DOHH2 (cell line): ENCODE measurements around the gene POC1B.

Experiments
- H3F3A ChIP-seq: fragments of 200-600 bp; sonication (generic), shearing (Covaris generic); 2 replicates; pipeline ENCODE4 v1.6.0; 2016; ENCODE audit warnings: antibody characterized with exemption, mild to moderate bottlenecking; ENCODE audit not compliant: control insufficient read depth, insufficient read depth
- H3K27ac ChIP-seq: fragments of 200-600 bp; sonication (generic); 2 replicates; pipeline ENCODE4 v1.5.1; 2014; ENCODE audit warnings: low read depth, mild to moderate bottlenecking, low read length, moderate library complexity
- H3K27me3 ChIP-seq: fragments of 200-600 bp; sonication (generic); 2 replicates; pipeline ENCODE4 v1.6.1; 2014; ENCODE audit warnings: mild to moderate bottlenecking, low read length, mixed read lengths; ENCODE audit not compliant: control insufficient read depth
- H3K36me3 ChIP-seq: fragments of 200-600 bp; sonication (generic); 2 replicates; pipeline ENCODE4 v1.6.1; 2014; ENCODE audit warnings: mild to moderate bottlenecking, low read length, moderate library complexity, mixed read lengths; ENCODE audit not compliant: control insufficient read depth
- H3K4me1 ChIP-seq: fragments of 200-600 bp; sonication (generic); 2 replicates; pipeline ENCODE4 v1.6.1; 2014; ENCODE audit warnings: mild to moderate bottlenecking, low read length, mixed read lengths; ENCODE audit not compliant: control insufficient read depth
- H3K4me2 ChIP-seq: fragments of 200-600 bp; sonication (generic); 2 replicates; pipeline ENCODE4 v1.6.0; 2014; ENCODE audit warnings: mild to moderate bottlenecking, low read length, moderate library complexity
- H3K4me3 ChIP-seq: fragments of 200-600 bp; sonication (generic); 2 replicates; pipeline ENCODE4 v1.5.1; 2014; ENCODE audit warnings: mild to moderate bottlenecking, low read length, mixed read lengths
- H3K79me2 ChIP-seq: fragments of 200-600 bp; sonication (generic); 2 replicates; pipeline ENCODE4 v1.6.1; 2014; ENCODE audit warnings: mild to moderate bottlenecking, low read length, mixed read lengths; ENCODE audit not compliant: control insufficient read depth
- H3K9me2 ChIP-seq: fragments of 200-600 bp; sonication (generic); replicated peaks from 2 replicates; pipeline ENCODE4 v1.6.1; 2014; ENCODE audit warnings: mild to moderate bottlenecking, low read length, mixed read lengths; ENCODE audit not compliant: control insufficient read depth
- H3K9me3 ChIP-seq: fragments of 200-600 bp; sonication (generic); 2 replicates; pipeline ENCODE4 v1.6.1; 2014; ENCODE audit warnings: antibody characterized with exemption, low read length, mixed read lengths; ENCODE audit not compliant: control insufficient read depth, insufficient read depth
- H4K20me1 ChIP-seq: fragments of 200-600 bp; sonication (generic); 2 replicates; pipeline ENCODE4 v1.6.0; 2014; ENCODE audit warnings: low read depth, mild to moderate bottlenecking, antibody characterized with exemption, low read length, moderate library complexity; ENCODE audit not compliant: control insufficient read depth, insufficient read depth
- CTCF ChIP-seq: fragments of 200-600 bp; sonication (generic); IDR thresholded peaks from one replicate; pipeline ENCODE4 v1.5.1; 2014; ENCODE audit warnings: antibody characterized with exemption, mild to moderate bottlenecking, low read depth, low read length; ENCODE audit not compliant: poor library complexity, severe bottlenecking
- EZH2phosphoT487 ChIP-seq: fragments of 200-600 bp; sonication (generic); IDR thresholded peaks from 2 replicates; pipeline ENCODE4 v1.6.1; 2017; ENCODE audit warnings: borderline replicate concordance, mild to moderate bottlenecking, antibody characterized with exemption, low read length, moderate library complexity, mixed read lengths

The POC1B gene

GRCh38 chr12:89567691-89568239, 41.9 kb upstream of the POC1B start:
- Histone ChIP-seq H3K9me2 (no peaks in the 10 kb centered on the region), H3K4me3 (no peak overlapping the region), H4K20me1 (no peaks in the 10 kb centered on the region), H3K27ac (no peak overlapping the region), H3K36me3 (no peaks in the 10 kb centered on the region), H3K9me3 (no peaks in the 10 kb centered on the region), H3F3A (no peaks in the 10 kb centered on the region), H3K27me3 (no peaks in the 10 kb centered on the region), H3K79me2 (no peaks in the 10 kb centered on the region), H3K4me2 (no peak overlapping the region), H3K4me1 (no peaks in the 10 kb centered on the region)
- TF ChIP-seq EZH2phosphoT487 (no peak), CTCF (no peak)

DNA sequence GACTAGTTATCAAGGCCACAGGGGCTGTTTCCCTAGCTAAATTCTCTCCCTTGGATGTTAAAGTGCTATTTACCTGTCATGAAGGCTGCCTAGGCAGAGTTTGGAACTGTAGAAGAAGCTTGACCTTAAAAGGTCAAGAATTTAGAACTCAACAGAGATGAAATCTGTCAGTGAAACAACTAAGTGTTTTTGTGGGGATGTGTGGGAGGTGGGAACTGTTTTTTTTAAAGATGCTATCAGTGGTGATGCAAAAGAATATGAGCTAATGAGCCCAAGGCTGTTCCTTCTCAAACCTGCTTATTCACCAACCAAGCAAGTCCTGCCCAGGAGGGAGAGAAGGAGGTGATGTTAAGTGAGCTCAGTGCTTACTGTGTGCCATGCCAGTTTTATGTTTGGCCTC, 40.8 kb upstream of the POC1B start:
- no peak for TF ChIP-seq CTCF
- TF ChIP-seq EZH2phosphoT487, result no peak
- Histone ChIP-seq H3K79me2 (no peaks in the 10 kb centered on the region), H3K4me3 (no peak overlapping the region), H3F3A (no peaks in the 10 kb centered on the region), H4K20me1 (no peaks in the 10 kb centered on the region), H3K4me1 (no peaks in the 10 kb centered on the region), H3K27ac (no peak overlapping the region), H3K36me3 (no peaks in the 10 kb centered on the region), H3K9me2 (no peaks in the 10 kb centered on the region), H3K9me3 (no peaks in the 10 kb centered on the region), H3K4me2 (no peak overlapping the region), H3K27me3 (no peaks in the 10 kb centered on the region)

GRCh38 chr12:89565002-89565401, 39.2 kb upstream of the POC1B start:
- no peak for TF ChIP-seq CTCF
- no peak for TF ChIP-seq EZH2phosphoT487
- no peaks in the 10 kb centered on the region for H3K9me2 ChIP-seq
- H3K27ac ChIP-seq, result no peak overlapping the region
- H3K27me3 ChIP-seq, result no peaks in the 10 kb centered on the region
- no peaks in the 10 kb centered on the region for H3F3A ChIP-seq
- H3K36me3 ChIP-seq, result no peaks in the 10 kb centered on the region
- no peaks in the 10 kb centered on the region for H3K79me2 ChIP-seq
- H4K20me1 ChIP-seq, result no peaks in the 10 kb centered on the region
- H3K4me3 ChIP-seq, result no peak overlapping the region
- H3K4me2 ChIP-seq, result no peak overlapping the region
- H3K9me3 ChIP-seq, result no peaks in the 10 kb centered on the region
- no peaks in the 10 kb centered on the region for H3K4me1 ChIP-seq

- no peaks in the 10 kb centered on the region for H3K9me3 ChIP-seq
- H3K4me3 ChIP-seq, result no peak overlapping the region
- no peak for TF ChIP-seq EZH2phosphoT487
- no peak for TF ChIP-seq CTCF
- H3K4me1 ChIP-seq, result no peaks in the 10 kb centered on the region
- no peak overlapping the region for H3K27ac ChIP-seq
- no peaks in the 10 kb centered on the region for H3K79me2 ChIP-seq
- no peaks in the 10 kb centered on the region for H3F3A ChIP-seq
- no peaks in the 10 kb centered on the region for H3K9me2 ChIP-seq
- H3K4me2 ChIP-seq, result no peak overlapping the region
- no peaks in the 10 kb centered on the region for H3K36me3 ChIP-seq
- no peaks in the 10 kb centered on the region for H4K20me1 ChIP-seq
- H3K27me3 ChIP-seq, result no peaks in the 10 kb centered on the region
Measured at GRCh38 chr12:89559753-89560152, 33.9 kb upstream of the POC1B start.
